COLO829 (cell line): ENCODE data around the gene THUMPD2.
"Not testable (repeated sequence)": the region's sequence is repeated elsewhere in the genome, so short reads cannot be mapped to it uniquely, and the experiment has no call there.

Source experiments
- DNase-seq: peaks from one replicate; pipeline ENCODE4 v3.0.0; 2012; ENCODE audit warnings: low spot score

Gene THUMPD2

DNA sequence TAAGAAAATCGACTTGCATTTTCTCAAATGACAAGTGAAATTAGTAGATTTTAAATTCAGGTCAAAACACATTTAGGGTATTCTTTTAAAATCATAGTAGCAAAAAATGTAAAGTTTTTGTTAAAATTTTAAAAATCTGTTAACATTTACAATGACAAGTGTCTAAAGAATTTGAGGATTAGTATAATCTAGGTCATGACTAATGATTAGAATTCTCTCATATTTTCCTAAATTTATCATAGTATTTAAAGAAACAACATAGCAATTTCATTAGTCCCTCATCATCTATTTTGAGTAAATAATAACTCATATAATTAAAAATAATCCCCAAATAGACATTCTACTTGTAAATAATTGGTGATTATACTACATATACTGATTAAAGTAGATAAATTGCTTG lies 23.6 kb downstream of the THUMPD2 start:
- no peak for DNase-seq

GRCh38 chr2:39743269-39743776 lies 35.7 kb downstream of the THUMPD2 start:
- DNase-seq, result peak; percentile 37

- no peak for DNase-seq
Measured at GRCh38 chr2:39741871-39742270, 37.2 kb downstream of the THUMPD2 start.

GRCh38 chr2:39739386-39739785 lies 39.7 kb downstream of the THUMPD2 start:
- DNase-seq, result no peak

DNA sequence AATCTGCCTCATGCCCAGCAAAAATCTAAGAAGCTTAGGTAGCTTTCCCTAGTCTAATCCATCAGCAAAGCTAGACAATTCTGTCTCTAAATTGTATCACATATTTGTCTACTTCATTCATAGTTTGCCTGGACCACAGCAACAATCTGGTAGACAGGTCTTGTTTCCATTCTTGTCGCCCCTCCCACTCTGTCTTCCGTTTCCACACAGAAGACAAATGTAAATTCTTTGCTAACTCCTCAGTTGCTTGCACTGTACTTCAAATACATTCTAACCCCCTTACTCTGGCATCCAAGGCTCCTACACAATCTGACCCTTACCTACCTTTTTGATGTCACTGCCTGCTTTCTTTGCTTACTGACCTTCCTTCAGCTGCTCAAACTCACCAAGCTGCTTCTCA lies 40.1 kb downstream of the THUMPD2 start:
- DNase-seq, result no peak

DNA sequence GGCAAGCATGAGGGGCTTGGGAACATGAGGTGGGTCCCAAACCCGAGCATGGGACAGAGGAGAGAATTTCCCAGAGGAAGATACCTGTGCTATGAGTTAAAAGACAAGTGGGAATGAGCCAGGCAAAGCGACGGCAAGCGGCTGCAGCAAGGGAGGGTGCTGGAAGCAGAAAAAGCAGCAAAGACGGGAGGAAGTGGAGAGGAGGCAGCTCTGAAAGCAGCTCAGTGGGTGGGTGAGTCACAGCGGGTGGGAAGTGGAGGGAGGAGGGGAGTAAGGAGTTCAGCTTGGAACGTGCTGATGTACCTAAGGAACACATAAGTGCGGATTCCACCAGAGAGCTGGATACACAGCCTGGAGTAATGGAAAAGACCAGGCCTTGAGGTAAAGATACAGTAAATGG lies 41.4 kb downstream of the THUMPD2 start:
- DNase-seq, result no peak

GRCh38 chr2:39736640-39737039 lies 42.4 kb downstream of the THUMPD2 start:
- no peak for DNase-seq

DNA sequence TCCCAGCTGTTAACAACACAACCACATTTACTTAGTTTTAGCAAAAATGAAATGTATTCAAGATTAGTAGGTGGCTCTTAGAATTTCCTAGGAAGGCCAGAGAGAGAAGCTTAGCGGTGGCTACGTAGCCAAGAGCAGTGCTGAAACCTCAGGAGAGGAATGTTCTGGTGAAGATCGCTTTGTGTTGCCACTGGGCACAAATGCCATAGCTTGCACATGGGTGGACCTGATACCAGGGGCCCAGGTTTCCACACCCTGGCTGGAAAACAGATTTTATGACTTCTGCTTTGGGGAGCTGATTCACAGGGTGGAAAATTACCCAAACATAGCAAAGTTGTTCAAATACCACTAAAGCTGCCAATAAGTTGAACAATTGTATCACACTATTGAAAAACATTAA lies 43.4 kb downstream of the THUMPD2 start:
- no peak for DNase-seq

DNA sequence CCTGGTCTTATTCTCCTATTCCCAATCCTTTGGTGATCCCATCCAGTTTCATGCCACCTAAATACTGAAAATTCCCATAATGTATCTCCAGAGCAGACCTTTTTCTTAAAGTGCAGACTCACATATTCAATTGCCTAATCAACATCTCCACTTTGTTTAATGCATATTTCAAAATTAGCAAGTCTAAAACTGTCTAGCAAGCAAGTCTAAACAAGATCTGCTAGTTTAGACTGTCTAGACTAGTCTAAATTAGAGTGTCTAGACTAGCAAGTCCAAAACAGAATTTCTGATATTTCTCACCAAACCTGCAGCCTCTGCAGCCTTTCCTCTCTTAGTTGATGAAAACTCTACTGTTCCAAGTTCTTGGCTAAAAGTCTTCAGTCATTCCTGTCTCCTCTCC lies 44.6 kb downstream of the THUMPD2 start:
- no peak for DNase-seq

DNA sequence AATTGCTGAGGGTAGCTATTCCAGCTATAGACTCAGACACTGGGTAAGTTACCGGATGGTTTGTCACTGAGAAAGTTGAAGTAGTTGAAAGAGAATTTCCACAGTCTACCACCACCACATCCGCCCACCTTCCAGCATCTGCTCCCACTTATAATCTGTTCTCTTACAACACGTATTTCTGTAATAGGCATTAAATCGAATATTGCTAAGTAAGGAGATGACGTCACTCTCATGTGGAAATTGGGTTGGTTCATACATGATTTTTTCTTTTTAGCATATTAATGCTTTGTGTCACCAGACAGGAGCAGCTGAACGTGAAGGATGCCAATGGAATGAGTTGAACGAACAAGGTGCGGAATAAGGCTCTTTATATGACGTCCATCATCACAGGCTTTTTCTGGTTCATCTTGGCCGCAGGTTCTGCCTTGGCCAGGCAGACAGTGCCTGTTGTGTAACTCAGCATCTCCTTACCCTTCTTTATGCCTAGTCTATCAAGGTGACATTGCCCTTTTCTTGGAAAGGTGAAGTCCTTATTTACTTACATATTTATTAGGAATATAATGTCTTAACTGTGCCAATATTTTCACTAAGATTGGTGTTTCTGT lies 45.9 kb downstream of the THUMPD2 start:
- no peak for DNase-seq

DNA sequence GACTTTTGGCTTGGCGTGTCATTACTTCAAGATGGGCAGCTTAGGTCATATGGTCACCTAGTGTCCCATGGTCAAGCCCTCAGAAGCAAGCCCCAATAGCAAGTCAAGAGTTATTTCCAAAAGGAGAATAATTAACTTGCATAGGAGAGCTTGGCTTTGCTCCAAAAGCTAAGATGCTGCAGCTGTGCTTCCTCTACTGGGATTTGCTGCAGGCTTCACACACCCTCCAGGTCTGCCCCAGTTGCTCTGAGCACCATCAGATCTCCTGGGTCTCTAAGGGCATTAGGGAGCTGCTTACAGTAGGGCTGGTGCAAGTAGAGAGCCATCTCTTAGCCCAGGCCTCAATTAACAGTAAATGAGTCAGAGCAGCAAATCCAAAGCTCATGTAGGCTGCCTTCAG lies 46.6 kb downstream of the THUMPD2 start:
- DNase-seq, result no peak

- DNase-seq, result no peak
Measured at GRCh38 chr2:39731546-39731945, 47.5 kb downstream of the THUMPD2 start.

DNA sequence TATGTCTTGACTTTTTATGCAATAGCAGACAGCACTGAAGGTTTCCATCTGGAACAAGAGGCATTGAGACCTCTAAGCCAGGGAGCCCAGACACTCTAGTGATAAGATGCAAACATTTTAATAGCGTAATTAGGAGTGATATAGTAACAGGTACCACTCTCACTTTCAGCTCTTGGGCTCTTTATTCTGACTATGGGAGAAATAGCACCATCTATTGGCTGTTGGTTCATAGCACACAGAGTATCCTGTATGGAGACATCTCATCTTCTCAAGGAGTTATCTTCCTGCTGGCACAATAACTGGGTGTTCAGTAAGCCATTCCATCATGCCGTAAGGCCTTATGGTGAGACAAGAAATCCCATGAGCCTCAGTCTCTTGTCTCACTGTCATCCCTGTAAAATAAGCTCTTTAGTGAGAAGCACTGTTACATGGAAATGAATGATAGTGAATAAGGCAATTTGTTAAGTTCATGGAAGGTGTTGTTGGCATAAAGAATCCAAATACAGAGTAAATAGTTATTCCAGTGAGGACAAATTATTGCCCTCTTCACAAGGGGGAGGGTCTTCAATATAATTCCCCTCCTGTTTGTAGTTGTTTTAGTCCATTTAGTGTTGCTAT lies 48.3 kb downstream of the THUMPD2 start:
- peak; percentile 58 for DNase-seq

GRCh38 chr2:39730276-39730675 lies 48.8 kb downstream of the THUMPD2 start:
- no peak for DNase-seq

GRCh38 chr2:39728941-39729351 lies 50.1 kb downstream of the THUMPD2 start:
- peak; percentile 48 for DNase-seq

DNA sequence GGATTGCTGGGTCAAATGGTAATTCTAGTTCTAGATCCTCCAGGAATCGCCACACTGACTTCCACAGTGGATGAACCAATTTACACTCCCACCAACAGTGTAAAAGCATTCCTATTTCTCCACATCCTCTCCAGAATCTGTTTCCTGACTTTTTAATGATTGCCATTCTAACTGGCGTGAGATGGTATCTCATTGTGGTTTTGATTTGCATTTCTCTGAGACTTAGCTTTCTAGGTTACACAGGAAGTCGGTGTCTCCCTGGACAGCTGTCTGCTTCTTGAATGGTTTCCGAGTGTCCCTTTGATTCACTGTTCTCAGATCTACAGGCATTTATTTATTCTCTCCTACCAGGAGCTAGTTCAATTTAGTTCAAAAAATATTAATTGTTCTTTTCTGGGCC lies 51.0 kb downstream of the THUMPD2 start:
- DNase-seq, result not testable (repeated sequence)

GRCh38 chr2:39725401-39725800 lies 53.7 kb downstream of the THUMPD2 start:
- DNase-seq, result no peak

GRCh38 chr2:39724828-39725144 lies 54.3 kb downstream of the THUMPD2 start:
- no peak for DNase-seq

GRCh38 chr2:39723946-39724827 lies 54.9 kb downstream of the THUMPD2 start:
- DNase-seq, result no peak

GRCh38 chr2:39723497-39723896 lies 55.6 kb downstream of the THUMPD2 start:
- no peak for DNase-seq

DNA sequence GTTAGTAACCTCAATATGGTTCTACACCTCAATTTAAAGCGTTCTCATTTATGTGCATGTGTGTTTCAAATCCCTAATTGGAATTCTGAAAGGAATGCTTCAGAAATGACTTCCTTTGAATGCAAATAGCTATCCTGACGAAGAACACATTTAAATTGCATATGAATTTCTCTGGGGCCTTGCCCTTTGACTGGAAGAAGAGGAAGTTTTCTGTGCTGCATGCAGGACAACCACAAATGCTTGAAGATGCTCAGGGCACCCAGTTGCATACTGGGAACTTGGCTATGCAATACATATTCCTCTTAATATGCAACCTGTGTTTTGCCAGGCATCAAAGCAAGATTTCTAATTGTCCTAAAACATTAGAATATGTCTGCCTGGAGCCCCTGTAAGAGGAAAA lies 58.1 kb downstream of the THUMPD2 start:
- DNase-seq, result no peak

DNA sequence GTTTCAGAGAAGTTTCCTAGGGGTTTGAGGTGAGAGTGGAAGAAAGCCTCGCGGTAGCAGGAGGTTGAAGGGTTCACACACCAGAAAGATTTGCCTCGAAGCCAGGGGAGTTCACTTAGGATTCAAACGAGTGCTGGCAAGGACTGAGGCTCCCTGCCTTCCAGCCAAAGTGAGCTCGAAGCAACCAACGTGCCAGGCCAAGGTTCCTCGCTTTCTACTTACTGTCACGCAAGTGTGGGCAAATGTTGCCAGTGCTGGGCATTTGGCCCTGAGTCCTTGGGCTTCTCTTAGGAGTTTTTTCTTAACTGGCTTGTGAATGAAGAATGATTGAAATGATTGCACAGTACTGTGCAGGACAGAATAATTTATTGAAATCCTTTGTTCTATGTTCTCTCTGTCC lies 59.7 kb downstream of the THUMPD2 start:
- no peak for DNase-seq

DNA sequence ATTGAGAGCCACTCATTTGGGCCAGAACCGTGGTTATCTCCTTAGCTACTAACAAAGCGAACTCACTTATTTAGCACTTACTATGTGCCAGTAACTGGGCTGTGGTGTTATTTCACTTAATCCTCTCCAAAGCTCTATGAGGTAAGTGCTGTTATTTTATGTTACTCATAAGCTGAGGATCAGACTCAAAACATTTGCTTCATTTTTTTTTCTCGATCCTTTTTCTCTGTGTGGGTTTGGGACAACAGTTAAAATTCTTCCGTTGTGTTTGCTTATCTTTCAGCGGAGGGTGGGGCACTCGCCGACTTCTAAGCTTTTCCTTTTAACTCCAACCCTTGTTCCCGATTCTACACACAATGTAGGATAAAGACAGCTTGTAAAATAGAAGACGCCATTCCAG lies 60.6 kb downstream of the THUMPD2 start:
- DNase-seq, result no peak
